Stimulated activated effector memory CD8-positive, alpha-beta T cell treated with anti-CD3 and anti-CD28 coated beads, Interleukin-12 subunit alpha, Interleukin-12 subunit beta, amount 100 ng/mL, for 72 hours (primary cell): ENCODE results near the gene NET1.

Experiments
- ATAC-seq: fragments of 150-1000 bp; cut with Tn5 transposase; 2 replicates; pipeline ENCODE4 v1.10.0; 2021
- DNase-seq, 2 donors: peaks; one replicate each; pipeline ENCODE4 v3.0.0; 2021 to 2022; ENCODE audit warnings: low spot score in 2 of 2
- H3K27ac Mint-ChIP-seq: one replicate; pipeline ENCODE4 v1.8.0; 2022; ENCODE audit warnings: mild to moderate bottlenecking, mixed read lengths
- H3K36me3 Mint-ChIP-seq: one replicate; pipeline ENCODE4 v1.8.0; 2022; ENCODE audit warnings: mild to moderate bottlenecking, mixed read lengths
- H3K4me1 Mint-ChIP-seq: one replicate; pipeline ENCODE4 v1.8.0; 2022; ENCODE audit warnings: mixed read lengths
- H3K4me3 Mint-ChIP-seq: one replicate; pipeline ENCODE4 v1.8.0; 2022; ENCODE audit warnings: mild to moderate bottlenecking, mixed read lengths
- H3K9me3 Mint-ChIP-seq: one replicate; pipeline ENCODE4 v1.8.0; 2022; ENCODE audit warnings: mixed read lengths

The NET1 gene

GRCh38 chr10:5447056-5447455, 34.7 kb downstream of the NET1 start:
- H3K4me3 Mint-ChIP-seq: peak overlapping the region; percentile 6
- ATAC-seq (no peak), DNase-seq (no peak)
- no peaks in the 10 kb centered on the region for H3K9me3 Mint-ChIP-seq
- H3K4me1 Mint-ChIP-seq: peaks cover 31% of the 10 kb centered on the region
- peaks cover 8% of the 10 kb centered on the region for H3K36me3 Mint-ChIP-seq
- H3K27ac Mint-ChIP-seq: no peak overlapping the region

GRCh38 chr10:5447611-5448071, 35.3 kb downstream of the NET1 start:
- Mint-ChIP-seq H3K36me3 (peaks cover 14% of the 10 kb centered on the region), H3K4me3 (peak overlapping the region; percentile 6), H3K27ac (no peak overlapping the region), H3K4me1 (peaks cover 31% of the 10 kb centered on the region), H3K9me3 (no peaks in the 10 kb centered on the region)
- peak; percentile 88 for ATAC-seq
- no peak for DNase-seq

GRCh38 chr10:5448333-5449001, 36.1 kb downstream of the NET1 start:
- ATAC-seq: no peak
- Mint-ChIP-seq H3K36me3 (peaks cover 21% of the 10 kb centered on the region), H3K4me1 (peaks cover 31% of the 10 kb centered on the region), H3K4me3 (no peak overlapping the region), H3K27ac (no peak overlapping the region), H3K9me3 (no peaks in the 10 kb centered on the region)
- DNase-seq: no peak

GRCh38 chr10:5449227-5449626, 36.9 kb downstream of the NET1 start:
- peaks cover 28% of the 10 kb centered on the region for H3K36me3 Mint-ChIP-seq
- H3K4me3 Mint-ChIP-seq: no peak overlapping the region
- DNase-seq (no peak), ATAC-seq (no peak)
- no peak overlapping the region for H3K27ac Mint-ChIP-seq
- H3K9me3 Mint-ChIP-seq: no peaks in the 10 kb centered on the region
- peaks cover 24% of the 10 kb centered on the region for H3K4me1 Mint-ChIP-seq

GRCh38 chr10:5449823-5450222, 37.5 kb downstream of the NET1 start:
- H3K9me3 Mint-ChIP-seq: no peaks in the 10 kb centered on the region
- H3K4me1 Mint-ChIP-seq: peaks cover 18% of the 10 kb centered on the region
- H3K36me3 Mint-ChIP-seq: peaks cover 33% of the 10 kb centered on the region
- no peak overlapping the region for H3K4me3 Mint-ChIP-seq
- no peak for ATAC-seq
- no peak overlapping the region for H3K27ac Mint-ChIP-seq
- no peak for DNase-seq

GRCh38 chr10:5450605-5451384, 38.4 kb downstream of the NET1 start:
- H3K4me1 Mint-ChIP-seq: peaks cover 17% of the 10 kb centered on the region
- H3K4me3 Mint-ChIP-seq: no peak overlapping the region
- no peaks in the 10 kb centered on the region for H3K9me3 Mint-ChIP-seq
- H3K36me3 Mint-ChIP-seq: peaks cover 36% of the 10 kb centered on the region
- ATAC-seq (no peak), DNase-seq (no peak)
- no peak overlapping the region for H3K27ac Mint-ChIP-seq

- Mint-ChIP-seq H3K9me3 (no peaks in the 10 kb centered on the region), H3K36me3 (peaks cover 37% of the 10 kb centered on the region), H3K27ac (no peak overlapping the region), H3K4me1 (no peaks in the 10 kb centered on the region), H3K4me3 (no peak overlapping the region)
- ATAC-seq (no peak), DNase-seq (no peak)
Measured at GRCh38 chr10:5453749-5454489, 41.6 kb downstream of the NET1 start.

- DNase-seq: no peak
- Mint-ChIP-seq H3K4me3 (no peak overlapping the region), H3K9me3 (no peaks in the 10 kb centered on the region), H3K4me1 (no peaks in the 10 kb centered on the region), H3K36me3 (peaks cover 37% of the 10 kb centered on the region), H3K27ac (no peak overlapping the region)
- ATAC-seq: no peak
Measured at GRCh38 chr10:5456563-5456962, 44.2 kb downstream of the NET1 start.

- no peak overlapping the region for H3K27ac Mint-ChIP-seq
- H3K4me3 Mint-ChIP-seq: no peak overlapping the region
- DNase-seq (no peak), ATAC-seq (no peak)
- peaks cover 30% of the 10 kb centered on the region for H3K36me3 Mint-ChIP-seq
- no peaks in the 10 kb centered on the region for H3K4me1 Mint-ChIP-seq
- no peaks in the 10 kb centered on the region for H3K9me3 Mint-ChIP-seq
Measured at GRCh38 chr10:5457741-5458140, 45.4 kb downstream of the NET1 start.

- H3K4me3 Mint-ChIP-seq: no peak overlapping the region
- H3K4me1 Mint-ChIP-seq: no peaks in the 10 kb centered on the region
- H3K9me3 Mint-ChIP-seq: no peaks in the 10 kb centered on the region
- ATAC-seq (no peak), DNase-seq (no peak)
- peaks cover 23% of the 10 kb centered on the region for H3K36me3 Mint-ChIP-seq
- no peak overlapping the region for H3K27ac Mint-ChIP-seq
Measured at GRCh38 chr10:5458425-5458824, 46.1 kb downstream of the NET1 start.

- DNase-seq: no peak
- ATAC-seq: no peak
- no peak overlapping the region for H3K27ac Mint-ChIP-seq
- H3K4me3 Mint-ChIP-seq: no peak overlapping the region
- no peaks in the 10 kb centered on the region for H3K9me3 Mint-ChIP-seq
- H3K36me3 Mint-ChIP-seq: peaks cover 16% of the 10 kb centered on the region
- no peaks in the 10 kb centered on the region for H3K4me1 Mint-ChIP-seq
Measured at GRCh38 chr10:5458949-5459747, 46.8 kb downstream of the NET1 start.

GRCh38 chr10:5460468-5461202, 48.3 kb downstream of the NET1 start:
- Mint-ChIP-seq H3K4me3 (no peak overlapping the region), H3K9me3 (no peaks in the 10 kb centered on the region), H3K4me1 (no peaks in the 10 kb centered on the region), H3K27ac (no peak overlapping the region), H3K36me3 (peaks cover 7% of the 10 kb centered on the region)
- no peak for DNase-seq
- no peak for ATAC-seq

- H3K4me1 Mint-ChIP-seq: no peaks in the 10 kb centered on the region
- no peak overlapping the region for H3K27ac Mint-ChIP-seq
- DNase-seq (no peak), ATAC-seq (no peak)
- H3K4me3 Mint-ChIP-seq: no peak overlapping the region
- H3K36me3 Mint-ChIP-seq: peaks cover 7% of the 10 kb centered on the region
- no peaks in the 10 kb centered on the region for H3K9me3 Mint-ChIP-seq
Measured at GRCh38 chr10:5461203-5461588, 48.8 kb downstream of the NET1 start.

- H3K9me3 Mint-ChIP-seq: no peaks in the 10 kb centered on the region
- DNase-seq (no peak), ATAC-seq (no peak)
- no peaks in the 10 kb centered on the region for H3K4me1 Mint-ChIP-seq
- H3K4me3 Mint-ChIP-seq: no peak overlapping the region
- H3K36me3 Mint-ChIP-seq: no peaks in the 10 kb centered on the region
- H3K27ac Mint-ChIP-seq: no peak overlapping the region
Measured at GRCh38 chr10:5461914-5462840, 49.8 kb downstream of the NET1 start.
